IMR-90 (cell line): ENCODE results near the gene DPYSL3. TPM values are rescaled to one million over a fixed set of nuclear protein-coding genes. Genes with fewer than 3 reads are reported as not detected.
A peak's percentile ranks its signal among the peaks of the same experiment; 100 is the strongest.

Source experiments
- ATAC-seq: fragments of 200-7000 bp; cut with Tn5 transposase; 2 replicates; pipeline ENCODE4 v1.9.1; 2020; ENCODE audit warnings: low read depth, mild to moderate bottlenecking, moderate library complexity
- BruUV-seq: library from RNA; stranded (reverse); fragments of 400-500 nt; replicated peaks from 2 replicates; lab custom pipeline; 2021; lab: Mats Ljungman, UMichigan
- CTCF ChIA-PET: fragments of 300-600 bp; formaldehyde crosslinking; extraction: SDS; loops from one replicate; lab custom pipeline; 2021; ENCODE audit warnings: antibody characterized with exemption; lab: Yijun Ruan, JAX
- POLR2A ChIA-PET: fragments of 300-600 bp; sonication (Branson Sonifier 250); formaldehyde crosslinking; loops from one replicate; lab custom pipeline; 2022; ENCODE audit warnings: antibody characterized with exemption; ENCODE audit not compliant: unreplicated experiment; lab: Charles Lee
- DNase-seq: peaks from one replicate; pipeline ENCODE4 v3.0.0; 2013
- H2AFZ ChIP-seq: replicated peaks from 2 replicates; pipeline ENCODE3; 2013; ENCODE audit warnings: low read length, mild to moderate bottlenecking; ENCODE audit not compliant: poor library complexity
- H2AK5ac ChIP-seq: 2 replicates; pipeline ENCODE4 v1.6.1; 2013; ENCODE audit warnings: low read depth, low read length, inconsistent platforms
- H2AK9ac ChIP-seq: replicated peaks from 2 replicates; pipeline ENCODE3; 2013; ENCODE audit warnings: mild to moderate bottlenecking, low read depth, low read length, moderate library complexity; ENCODE audit not compliant: poor library complexity
- H2BK120ac ChIP-seq: 2 replicates; pipeline ENCODE4 v1.6.1; 2013; ENCODE audit warnings: low read depth, low read length, inconsistent platforms
- H2BK15ac ChIP-seq: 3 replicates; pipeline ENCODE4 v1.6.1; 2013; ENCODE audit warnings: low read depth, low read length, inconsistent platforms
- H2BK20ac ChIP-seq: 2 replicates; pipeline ENCODE4 v1.6.1; 2013; ENCODE audit warnings: low read depth, mild to moderate bottlenecking, inconsistent platforms, low read length, moderate library complexity
- H2BK5ac ChIP-seq: 2 replicates; pipeline ENCODE4 v1.6.1; 2013; ENCODE audit warnings: mild to moderate bottlenecking, low read depth, low read length, inconsistent platforms; ENCODE audit not compliant: poor library complexity, severe bottlenecking
- H3K14ac ChIP-seq: replicated peaks from 2 replicates; pipeline ENCODE4 v1.6.1; 2013; ENCODE audit warnings: low read depth, low read length, inconsistent platforms
- H3K18ac ChIP-seq: 2 replicates; pipeline ENCODE4 v1.6.1; 2013; ENCODE audit warnings: low read depth, low read length, control low read depth
- H3K23ac ChIP-seq: 2 replicates; pipeline ENCODE4 v1.6.1; 2013; ENCODE audit warnings: low read depth, low read length, inconsistent platforms
- H3K27ac ChIP-seq: 2 replicates; pipeline ENCODE4 v1.5.1; 2013; ENCODE audit warnings: mild to moderate bottlenecking, control low read depth, low read length; ENCODE audit not compliant: insufficient read depth
- H3K27me3 ChIP-seq: 2 replicates; pipeline ENCODE4 v1.6.1; 2013; ENCODE audit warnings: low read length; ENCODE audit not compliant: control insufficient read depth, insufficient read depth
- H3K36me3 ChIP-seq: 2 replicates; pipeline ENCODE4 v1.6.1; 2013; ENCODE audit warnings: low read length, mixed read lengths; ENCODE audit not compliant: control insufficient read depth, insufficient read depth
- H3K4ac ChIP-seq: 2 replicates; pipeline ENCODE4 v1.6.1; 2013; ENCODE audit warnings: low read depth, low read length, inconsistent platforms
- H3K4me1 ChIP-seq: 2 replicates; pipeline ENCODE4 v1.6.1; 2013; ENCODE audit warnings: low read length, mixed read lengths; ENCODE audit not compliant: control insufficient read depth, insufficient read depth
- H3K4me2 ChIP-seq: 2 replicates; pipeline ENCODE4 v1.6.1; 2013; ENCODE audit warnings: low read depth, mild to moderate bottlenecking, control low read depth, low read length, moderate library complexity
- H3K4me3 ChIP-seq: 2 replicates; pipeline ENCODE4 v1.5.1; 2013; ENCODE audit warnings: low read depth, mild to moderate bottlenecking, control low read depth, low read length, moderate library complexity; ENCODE audit not compliant: insufficient read depth
- H3K56ac ChIP-seq: 2 replicates; pipeline ENCODE4 v1.6.1; 2013; ENCODE audit warnings: low read length, inconsistent platforms; ENCODE audit not compliant: insufficient read depth; ENCODE audit errors: extremely low read depth
- H3K79me1 ChIP-seq, 2 experiments: 2 replicates each; pipeline ENCODE4 v1.6.1; 2013; ENCODE audit warnings: low read length in 2 of 2, inconsistent platforms in 1 of 2, low read depth in 1 of 2
- H3K9ac ChIP-seq: 2 replicates; pipeline ENCODE4 v1.6.1; 2013; ENCODE audit warnings: low read depth, low read length, control low read depth
- H3K9me1 ChIP-seq: 2 replicates; pipeline ENCODE4 v1.6.1; 2013; ENCODE audit warnings: low read length, inconsistent platforms; ENCODE audit not compliant: insufficient read depth
- H3K9me3 ChIP-seq: 2 replicates; pipeline ENCODE4 v1.6.1; 2013; ENCODE audit warnings: low read length; ENCODE audit not compliant: control insufficient read depth, insufficient read depth
- H4K20me1 ChIP-seq: 2 replicates; pipeline ENCODE4 v1.6.1; 2013; ENCODE audit warnings: low read length, inconsistent platforms; ENCODE audit not compliant: insufficient read depth
- H4K5ac ChIP-seq: 2 replicates; pipeline ENCODE4 v1.6.1; 2013; ENCODE audit warnings: mild to moderate bottlenecking, low read depth, low read length, control low read depth
- H4K8ac ChIP-seq, 2 experiments: 2 replicates each; pipeline ENCODE4 v1.6.1; 2013; ENCODE audit warnings: low read depth in 2 of 2, low read length in 2 of 2, control low read depth in 1 of 2, inconsistent platforms in 1 of 2
- H4K91ac ChIP-seq: 2 replicates; pipeline ENCODE4 v1.6.1; 2013; ENCODE audit warnings: low read depth, low read length, inconsistent platforms; ENCODE audit not compliant: insufficient read depth
- CEBPB ChIP-seq: IDR thresholded peaks from 2 replicates; pipeline ENCODE4 v1.6.1; 2012; ENCODE audit warnings: low read depth, low read length, improper control_type of control experiment
- POLR2A ChIP-seq: IDR thresholded peaks from 2 replicates; pipeline ENCODE4 v1.6.1; 2012; ENCODE audit warnings: mild to moderate bottlenecking, low read depth, low read length
- SMC3 ChIP-seq: fragments of 150-350 bp; IDR thresholded peaks from 2 replicates; pipeline ENCODE4 v1.6.1; 2016; ENCODE audit warnings: low read depth, mild to moderate bottlenecking, antibody characterized with exemption, low read length, moderate library complexity
- WGBS, 2 experiments: methylation state at CpG; one replicate each; pipeline versions ENCODE4 v1.1.5 to v1.1.7; 2013; ENCODE audit warnings: missing lambda C conversion rate in 2 of 2; ENCODE audit not compliant: insufficient read length in 1 of 2; ENCODE audit errors: extremely low coverage in 2 of 2; 5-methylcytosine and 5-hydroxymethylcytosine counted together
- dilution Hi-C: fragments of 300-500 bp; cut with HindIII; formaldehyde crosslinking; loops from one replicate; pipeline ENCODE4 v1.14.3; 2018; ENCODE audit warnings: low sequenced_read_pairs; ENCODE audit not compliant: unreplicated experiment
- in situ Hi-C: fragments of 300-500 bp; cut with MboI; formaldehyde crosslinking; loops from 3 replicates; pipeline ENCODE4 v1.14.3; 2019; ENCODE audit warnings: low sequenced_read_pairs, inconsistent platforms, mixed read lengths
- intact Hi-C: fragments of 100-400 bp; cut with micrococcal nuclease; formaldehyde crosslinking; loops from 2 replicates; pipeline ENCODE4 v1.10.0; 2022
- polyA plus RNA-seq, 3 experiments: library from polyadenylated mRNA; depleted of rRNA; stranded (reverse); fragments of >200 nt; gene quantifications; 2 replicates each; pipeline ENCODE4 v1.2.3, GENCODE V29; 2012; ENCODE audit warnings: low replicate concordance in 1 of 3
- total RNA-seq: library from RNA; depleted of rRNA; stranded (reverse); fragments of >200 nt; gene quantifications from 2 replicates; pipeline ENCODE4 v1.2.3, GENCODE V29; 2012
- TF ChIP-seq, protein P1 (sequence below): fragments of 150-350 bp; IDR thresholded peaks from 2 replicates; pipeline ENCODE4 v1.6.1; 2017; ENCODE audit warnings: mild to moderate bottlenecking, antibody characterized with exemption, low read length, low read depth

The DPYSL3 gene
- total and polyA plus RNA-seq, 2 of the 4 experiments (the other 2 are of a cell fraction) = 50.2 to 60.9 TPM

DNA sequence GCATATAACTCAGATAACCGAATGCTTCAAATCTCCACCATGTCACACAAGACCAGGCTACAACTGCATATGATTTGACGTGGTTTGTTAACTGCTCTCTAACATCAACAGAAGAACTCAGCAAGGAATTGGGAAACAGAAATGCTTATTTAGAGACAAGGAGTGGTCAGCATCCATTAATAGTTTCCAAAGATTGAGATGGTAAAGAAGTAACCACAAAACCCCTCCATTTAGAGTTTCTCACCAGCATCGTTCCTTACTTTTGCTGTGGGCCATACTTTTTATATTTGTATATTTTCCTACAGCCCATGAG, 25.2 kb downstream of the DPYSL3 start:
- no peak overlapping the region for H2AK5ac ChIP-seq
- H3K56ac ChIP-seq = no peak overlapping the region
- intact Hi-C loops (no loop called here), in situ Hi-C loops (no loop called here), dilution Hi-C loops (no loop called here)
- peaks cover 16% of the 10 kb centered on the region for H3K4me1 ChIP-seq
- H4K8ac ChIP-seq = peak overlapping the region in 1 of 2 experiments; percentile 49; a peak in 2 of 4 replicates
- H2AK9ac ChIP-seq = no peak overlapping the region
- TF ChIP-seq POLR2A (peak; percentile 39), SMC3 (no peak), CEBPB (peak; percentile 7; the same call in 1 of the 2 replicates)
- TF ChIP-seq, protein P1, sequence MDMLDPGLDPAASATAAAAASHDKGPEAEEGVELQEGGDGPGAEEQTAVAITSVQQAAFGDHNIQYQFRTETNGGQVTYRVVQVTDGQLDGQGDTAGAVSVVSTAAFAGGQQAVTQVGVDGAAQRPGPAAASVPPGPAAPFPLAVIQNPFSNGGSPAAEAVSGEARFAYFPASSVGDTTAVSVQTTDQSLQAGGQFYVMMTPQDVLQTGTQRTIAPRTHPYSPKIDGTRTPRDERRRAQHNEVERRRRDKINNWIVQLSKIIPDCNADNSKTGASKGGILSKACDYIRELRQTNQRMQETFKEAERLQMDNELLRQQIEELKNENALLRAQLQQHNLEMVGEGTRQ = no peak
- H3K4ac ChIP-seq = peak overlapping the region; percentile 7; the same call in 1 of the 2 replicates
- no peak overlapping the region for H3K4me3 ChIP-seq
- H3K79me1 ChIP-seq = peaks cover 37 to 51% of the 10 kb centered on the region in 2 experiments; a peak in 3 of 4 replicates
- WGBS, 2 experiments = no CpG with 5 or more reads among the region's 3 CpGs
- POLR2A ChIA-PET = no interaction called here
- peak overlapping the region; percentile 25 for H2BK5ac ChIP-seq
- H4K91ac ChIP-seq = peak overlapping the region; percentile 14; the same call in 1 of the 2 replicates
- peaks cover 7% of the 10 kb centered on the region for H3K9me1 ChIP-seq
- ATAC-seq = peak; percentile 33
- no peak overlapping the region for H3K9ac ChIP-seq
- H2BK20ac ChIP-seq = peak overlapping the region; percentile 25; the same call in 1 of the 2 replicates
- no peaks in the 10 kb centered on the region for H3K27me3 ChIP-seq
- 0 out of 2 replicates have a peak, but pooled peaks cover 4% of the 10 kb centered on the region for H4K20me1 ChIP-seq
- peak overlapping the region; percentile 31; the same call in 1 of the 2 replicates for H2BK120ac ChIP-seq
- no peak overlapping the region for H2AFZ ChIP-seq
- no peak overlapping the region for H2BK15ac ChIP-seq
- no TSS peak for BruUV-seq
- no peak overlapping the region for H4K5ac ChIP-seq
- H3K27ac ChIP-seq = no peak overlapping the region
- CTCF ChIA-PET = interaction anchor here (0.6 to 0.7 kb wide), 2 partner anchors 19 to 1345 kb away, joined by 3 to 5 read pairs; no protein-coding TSS in a partner anchor
- no peaks in the 10 kb centered on the region for H3K36me3 ChIP-seq
- peak; percentile 41 for DNase-seq
- H3K4me2 ChIP-seq = no peak overlapping the region
- H3K23ac ChIP-seq = no peak overlapping the region
- H3K18ac ChIP-seq = 0 out of 2 replicates have a peak overlapping the region, but pooled peaks have one; percentile 21
- no peaks in the 10 kb centered on the region for H3K9me3 ChIP-seq
- no peak overlapping the region for H3K14ac ChIP-seq
